C1 segment of cervical spinal cord (tissue), 14 donors: ENCODE measurements around the gene PRKG1.
"Not testable (repeated sequence)": the region's sequence is repeated elsewhere in the genome, so short reads cannot be mapped to it uniquely, and the experiment has no call there.

Experiments
- DNase-seq, 14 donors: peaks; one replicate each; lab custom pipeline; 2025; lab: John Stamatoyannopoulos, UW

The PRKG1 gene

DNA sequence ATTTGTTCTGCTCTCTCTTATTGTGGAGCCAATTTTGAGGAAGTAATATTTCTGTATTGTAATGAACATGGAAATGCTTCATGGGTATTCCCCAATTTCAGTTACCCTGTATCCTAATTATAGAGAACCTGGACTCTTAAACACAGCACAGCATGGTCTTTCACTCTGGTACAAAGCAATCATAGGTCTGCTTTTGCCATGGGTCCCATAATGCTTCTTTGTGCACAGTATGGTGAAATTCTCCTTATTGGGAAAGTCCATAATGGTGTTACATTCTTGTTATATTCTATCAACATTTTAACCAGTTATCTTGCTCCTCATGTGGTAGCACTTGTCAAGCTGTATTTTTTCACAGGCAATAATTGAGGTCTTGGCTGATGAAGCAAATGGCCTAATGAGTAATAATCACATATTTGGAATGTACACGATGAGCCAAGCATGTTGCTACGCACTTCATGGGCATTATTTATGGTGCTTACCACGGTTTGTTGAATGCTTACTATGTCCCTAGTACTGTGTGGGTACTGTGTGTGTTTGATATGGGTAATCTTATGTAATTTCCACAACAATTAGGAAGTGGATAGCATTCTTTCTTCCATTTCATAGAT is 42.9 kb downstream of the PRKG1 start:
- DNase-seq = no peak

- DNase-seq = no peak
Observed at GRCh38 chr10:51117794-51118193, 43.5 kb downstream of the PRKG1 start.

DNA sequence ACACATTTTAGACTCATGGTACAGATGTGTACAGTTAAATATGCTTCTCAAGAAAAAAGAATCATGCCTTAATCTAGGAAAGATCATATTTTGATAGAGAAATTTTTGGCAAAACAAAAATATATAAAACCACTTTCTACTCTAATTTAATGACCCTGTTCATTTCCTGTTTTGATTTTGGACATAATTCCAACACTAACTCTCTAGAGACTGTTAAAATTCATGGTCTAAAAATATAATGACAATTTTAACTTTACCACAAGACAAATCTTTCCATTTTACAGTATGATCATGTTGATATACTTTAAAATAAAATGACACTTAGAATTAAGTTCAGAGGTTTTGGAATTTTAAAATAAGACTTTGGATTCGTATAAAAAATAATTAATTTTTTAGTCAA is 45.2 kb downstream of the PRKG1 start:
- no peak for DNase-seq

DNA sequence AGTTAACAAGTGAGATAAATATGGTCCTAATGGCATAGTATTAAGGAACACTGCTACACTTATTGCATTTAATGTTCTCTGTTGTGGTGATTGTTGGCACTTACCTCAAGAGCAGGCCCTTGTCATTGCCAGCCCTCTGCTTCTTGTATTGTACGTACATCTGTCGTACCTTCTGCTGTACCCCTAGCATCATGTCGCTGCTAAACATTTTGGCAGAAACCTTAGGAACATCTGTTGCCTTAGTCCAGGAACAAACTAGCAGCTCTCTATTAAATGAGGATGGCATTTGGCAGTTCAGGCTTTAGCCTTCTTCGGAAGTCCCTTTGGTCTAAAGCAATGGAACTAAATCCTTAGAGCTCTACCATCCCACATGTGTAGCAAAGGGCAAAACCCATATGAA is 47.6 kb downstream of the PRKG1 start:
- DNase-seq = no peak

DNA sequence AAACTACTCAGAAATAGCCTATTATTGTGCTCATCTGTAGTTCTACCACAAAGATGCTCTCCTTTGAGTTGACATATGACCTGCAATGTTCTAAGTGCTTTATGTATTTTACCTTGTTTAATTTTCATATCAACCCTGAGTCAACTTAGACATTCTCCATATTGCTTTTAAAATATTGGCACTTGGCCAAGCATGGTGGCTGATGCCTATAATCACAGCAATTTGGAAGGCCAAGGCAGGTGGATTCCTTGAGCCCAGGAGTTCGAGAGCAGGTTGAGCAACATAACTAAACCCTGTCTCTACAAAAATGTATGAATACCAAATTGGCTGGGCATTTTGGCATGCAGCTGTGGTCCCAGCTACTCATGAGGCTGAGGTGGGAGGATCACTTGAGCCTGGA is 50.6 kb downstream of the PRKG1 start:
- DNase-seq = no peak

DNA sequence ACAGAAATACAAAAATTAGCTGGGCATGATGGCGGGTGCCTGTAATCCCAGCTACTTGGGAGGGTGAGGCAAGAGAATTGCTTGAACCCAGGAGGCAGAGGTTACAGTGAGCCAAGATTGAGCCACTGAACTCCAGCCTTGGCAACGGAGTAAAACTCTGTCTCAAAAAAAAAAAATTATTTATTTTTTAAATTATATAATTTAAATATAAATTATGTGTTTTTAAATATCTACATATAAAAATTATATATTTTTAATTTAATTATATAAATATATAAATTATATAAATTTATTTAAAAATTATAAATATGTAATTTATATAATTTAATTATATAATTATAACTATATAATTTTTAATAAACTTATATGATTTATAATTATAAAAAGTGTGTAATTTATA is 51.2 kb downstream of the PRKG1 start:
- DNase-seq = no peak

DNA sequence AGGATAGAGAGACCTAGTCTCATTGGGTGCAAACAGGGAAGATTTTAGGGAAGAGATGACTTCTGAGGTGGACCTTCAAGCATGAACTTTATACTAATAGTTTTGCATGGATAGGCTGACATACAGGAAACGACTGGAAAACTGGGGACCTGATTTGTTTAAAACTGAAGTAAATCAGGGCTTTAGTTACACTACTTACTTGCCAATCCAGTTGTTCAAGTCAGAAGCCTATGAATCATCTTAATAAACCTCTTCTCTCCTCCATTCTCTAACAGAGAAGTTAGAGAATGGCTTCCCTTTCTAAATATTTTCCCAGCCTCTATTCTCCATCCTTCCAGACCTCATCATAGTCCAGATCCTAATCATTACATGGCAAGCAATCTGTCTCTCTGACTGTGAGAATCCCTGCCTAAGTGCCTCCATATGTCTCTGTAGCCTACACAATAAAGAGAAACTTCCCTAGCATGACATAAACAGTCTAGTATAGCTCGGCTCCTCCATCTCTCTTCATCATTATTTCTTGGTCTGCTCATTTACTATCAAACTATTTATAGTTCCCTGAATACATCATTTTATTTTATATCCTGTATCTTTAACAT is 55.8 kb downstream of the PRKG1 start:
- DNase-seq = no peak

- DNase-seq = no peak
Observed at GRCh38 chr10:51137756-51138529, 63.7 kb downstream of the PRKG1 start.

GRCh38 chr10:51139176-51139575 is 64.9 kb downstream of the PRKG1 start:
- DNase-seq = no peak

DNA sequence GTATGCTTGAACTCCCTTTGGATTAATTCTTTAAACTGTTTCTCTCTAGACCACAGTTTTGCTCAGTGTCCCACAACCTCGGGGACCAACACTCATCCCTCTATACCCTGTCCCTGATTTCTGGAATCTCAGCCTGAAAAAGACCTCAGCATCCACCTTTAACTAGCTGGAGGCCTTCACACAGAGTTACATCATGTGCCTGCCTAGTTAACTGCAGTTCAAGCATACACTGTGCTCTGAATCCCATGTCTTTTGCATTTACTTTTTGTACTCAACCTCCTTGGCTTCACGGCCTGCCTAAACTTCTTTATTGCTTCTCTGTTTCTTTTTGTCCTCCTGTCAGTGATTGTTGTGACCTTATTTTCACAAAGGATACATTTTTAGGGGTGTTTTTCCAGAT is 66.7 kb downstream of the PRKG1 start:
- DNase-seq = no peak

DNA sequence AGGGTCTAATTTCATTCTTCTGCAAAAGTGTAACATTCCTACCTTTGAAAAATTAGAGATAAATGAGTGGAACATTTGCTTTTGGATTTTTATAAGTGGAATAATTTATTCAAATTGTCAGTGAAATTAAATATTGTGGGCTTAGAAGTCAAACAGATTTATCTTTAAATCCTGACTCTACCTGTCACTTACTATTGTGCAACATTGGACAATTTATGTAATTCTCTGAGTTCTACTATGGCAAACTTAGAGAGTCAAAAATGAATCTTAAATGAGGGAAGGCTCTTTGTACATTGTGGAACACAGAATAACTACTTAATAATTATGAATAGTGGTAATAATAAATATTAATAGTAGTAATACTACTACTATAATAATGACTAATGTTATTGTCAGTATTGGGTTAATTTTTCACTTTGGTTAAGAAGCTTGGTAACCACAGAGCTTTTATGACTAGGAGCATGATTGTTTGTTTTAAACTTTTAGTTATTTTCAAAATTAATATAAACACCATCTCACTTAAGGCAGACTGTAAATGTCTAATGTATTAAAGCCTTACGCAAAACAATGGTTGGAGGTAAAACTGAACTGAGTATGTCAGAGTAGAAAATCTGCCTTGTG is 70.0 kb downstream of the PRKG1 start:
- no peak for DNase-seq

GRCh38 chr10:51145375-51145774 is 71.1 kb downstream of the PRKG1 start:
- no peak for DNase-seq

GRCh38 chr10:51147644-51148399 is 73.5 kb downstream of the PRKG1 start:
- no peak for DNase-seq

- DNase-seq = no peak
Observed at GRCh38 chr10:51156926-51157325, 82.6 kb downstream of the PRKG1 start.

DNA sequence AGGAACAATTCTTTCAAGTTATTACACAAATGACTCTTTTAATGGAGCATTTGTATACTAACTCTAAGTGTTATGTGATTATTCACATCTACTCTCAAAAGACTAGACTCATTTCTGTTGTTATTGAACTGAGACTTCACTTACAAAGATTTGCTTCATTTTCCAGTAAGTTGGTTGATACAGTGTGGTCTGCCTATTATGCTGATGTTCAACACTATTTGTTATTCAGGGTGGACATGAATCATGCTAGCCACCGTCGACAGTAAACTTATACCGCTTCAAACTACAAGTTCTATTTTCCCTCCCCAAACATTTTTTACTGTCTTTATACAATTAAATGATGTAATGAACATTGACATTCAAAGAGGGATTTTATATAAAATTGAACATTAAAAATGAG is 84.5 kb downstream of the PRKG1 start:
- DNase-seq = no peak

DNA sequence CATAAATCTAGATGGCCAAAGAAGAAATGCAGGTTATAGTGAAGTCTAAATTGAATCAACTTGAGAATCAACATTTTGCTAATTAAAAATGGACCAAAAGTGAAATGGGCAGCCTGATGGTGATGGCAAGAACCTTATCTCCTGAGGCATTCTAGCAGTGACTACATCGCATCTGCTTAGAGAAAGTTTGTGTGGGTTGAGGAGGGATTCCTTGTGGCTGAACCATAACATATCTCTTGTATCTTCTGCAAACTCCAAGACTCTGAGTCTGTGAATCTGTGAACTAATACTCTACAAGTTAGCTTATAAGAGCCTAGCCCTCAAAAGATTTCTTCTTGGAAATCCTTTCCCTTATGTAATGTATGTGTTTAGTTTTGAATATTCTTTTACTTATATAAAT is 85.6 kb downstream of the PRKG1 start:
- DNase-seq = no peak

GRCh38 chr10:51162002-51162401 is 87.7 kb downstream of the PRKG1 start:
- peak in 1 of 14 donors; percentile 19 for DNase-seq

DNA sequence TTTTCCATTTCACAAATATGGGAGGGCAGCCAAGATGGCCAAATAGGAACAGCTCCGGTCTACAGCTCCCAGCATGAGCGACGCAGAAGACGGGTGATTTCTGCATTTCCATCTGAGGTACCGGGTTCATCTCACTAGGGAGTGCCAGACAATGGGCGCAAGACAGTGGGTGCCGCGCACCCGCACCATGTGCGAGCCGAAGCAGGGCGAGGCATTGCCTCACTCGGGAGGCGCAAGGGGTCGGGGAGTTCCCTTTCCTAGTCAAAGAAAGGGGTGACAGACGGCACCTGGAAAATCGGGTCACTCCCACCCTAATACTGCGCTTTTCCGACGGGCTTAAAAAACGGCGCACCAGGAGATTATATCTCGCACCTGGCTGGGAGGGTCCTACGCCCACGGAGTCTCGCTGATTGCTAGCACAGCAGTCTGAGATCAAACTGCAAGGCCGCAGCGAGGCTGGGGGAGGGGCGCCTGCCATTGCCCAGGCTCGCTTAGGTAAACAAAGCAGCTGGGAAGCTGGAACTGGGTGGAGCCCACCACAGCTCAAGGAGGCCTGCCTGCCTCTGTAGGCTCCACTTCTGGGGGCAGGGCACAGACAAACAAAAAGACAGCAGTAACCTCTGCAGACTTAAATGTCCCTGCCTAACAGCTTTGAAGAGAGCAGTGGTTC is 89.2 kb downstream of the PRKG1 start:
- not testable (repeated sequence) for DNase-seq

GRCh38 chr10:51168086-51168815 is 94.0 kb downstream of the PRKG1 start:
- no peak for DNase-seq

GRCh38 chr10:51169111-51169510 is 94.8 kb downstream of the PRKG1 start:
- DNase-seq = no peak
